HFFc6 (cell line): ENCODE data around the gene SLC48A1. TPM values are rescaled to one million over a fixed set of nuclear protein-coding genes. Genes with fewer than 3 reads are reported as not detected.
A peak's percentile ranks its signal among the peaks of the same experiment; 100 is the strongest.

Experiments used
- DNase-seq: peaks from one replicate; pipeline ENCODE4 v3.0.0-alpha.2; 2018
- H3K27ac Mint-ChIP-seq: 2 replicates; pipeline ENCODE4 v1.8.0; 2020; ENCODE audit warnings: mild to moderate bottlenecking, mixed read lengths
- H3K27me3 Mint-ChIP-seq: 2 replicates; pipeline ENCODE4 v1.8.0; 2021; ENCODE audit warnings: mild to moderate bottlenecking, moderate library complexity, mixed read lengths; ENCODE audit not compliant: insufficient read depth
- H3K36me3 Mint-ChIP-seq: 2 replicates; pipeline ENCODE4 v1.8.0; 2021; ENCODE audit warnings: low read depth, mixed read lengths
- H3K4me1 Mint-ChIP-seq: 2 replicates; pipeline ENCODE4 v1.8.0; 2020; ENCODE audit warnings: low read depth, mixed read lengths
- H3K4me3 Mint-ChIP-seq: 2 replicates; pipeline ENCODE4 v1.8.0; 2020; ENCODE audit warnings: mild to moderate bottlenecking, moderate library complexity, mixed read lengths
- H3K9me3 Mint-ChIP-seq: 2 replicates; pipeline ENCODE4 v1.8.0; 2020; ENCODE audit warnings: mild to moderate bottlenecking, mixed read lengths
- total RNA-seq, 6 experiments: library from RNA; stranded (reverse); fragmentation: NEBNext Ultra II Directional; extraction: Animal tissue kit (Norgen Biotek cat#: 25700); gene quantifications; 2 replicates in 1 of 6; 3 replicates in 5 of 6; pipeline ENCODE4 v1.2.3, GENCODE V29; 2021
- TF ChIP-seq, protein P1 (sequence below): fragments of 200-600 bp; sonication (generic); IDR thresholded peaks from 2 replicates; pipeline ENCODE4 v1.5.0; 2021; ENCODE audit warnings: antibody characterized with exemption, mild to moderate bottlenecking

Gene SLC48A1
- total RNA-seq, 6 experiments from 2014 or later = 18.8 to 24.5 (median 21.0) TPM

DNA sequence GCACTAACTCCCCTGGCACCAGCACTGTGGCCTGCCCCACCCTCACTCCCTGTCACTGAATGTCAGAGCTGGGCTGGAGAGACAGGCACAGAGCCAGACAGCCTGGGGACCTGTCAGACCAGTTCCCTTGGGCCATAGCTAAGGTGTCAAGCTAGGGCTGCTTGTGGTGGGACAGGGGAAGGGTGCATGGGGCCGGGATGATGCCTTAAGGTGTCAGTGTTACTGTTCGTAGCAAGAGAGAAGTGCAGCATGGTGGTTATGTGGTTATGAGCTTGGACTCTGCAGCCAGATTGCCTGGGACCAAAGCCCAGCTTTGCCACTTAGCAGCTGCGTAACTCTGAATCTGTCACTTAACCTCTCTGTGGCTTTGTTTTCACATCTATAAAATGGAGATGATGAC is 18.2 kb upstream of the SLC48A1 start:
- Mint-ChIP-seq H3K4me1 (peaks cover 42% of the 10 kb centered on the region), H3K36me3 (no peaks in the 10 kb centered on the region), H3K27ac (no peak overlapping the region)

GRCh38 chr12:47755655-47756562 is 17.1 kb upstream of the SLC48A1 start:
- TF ChIP-seq, protein P1, sequence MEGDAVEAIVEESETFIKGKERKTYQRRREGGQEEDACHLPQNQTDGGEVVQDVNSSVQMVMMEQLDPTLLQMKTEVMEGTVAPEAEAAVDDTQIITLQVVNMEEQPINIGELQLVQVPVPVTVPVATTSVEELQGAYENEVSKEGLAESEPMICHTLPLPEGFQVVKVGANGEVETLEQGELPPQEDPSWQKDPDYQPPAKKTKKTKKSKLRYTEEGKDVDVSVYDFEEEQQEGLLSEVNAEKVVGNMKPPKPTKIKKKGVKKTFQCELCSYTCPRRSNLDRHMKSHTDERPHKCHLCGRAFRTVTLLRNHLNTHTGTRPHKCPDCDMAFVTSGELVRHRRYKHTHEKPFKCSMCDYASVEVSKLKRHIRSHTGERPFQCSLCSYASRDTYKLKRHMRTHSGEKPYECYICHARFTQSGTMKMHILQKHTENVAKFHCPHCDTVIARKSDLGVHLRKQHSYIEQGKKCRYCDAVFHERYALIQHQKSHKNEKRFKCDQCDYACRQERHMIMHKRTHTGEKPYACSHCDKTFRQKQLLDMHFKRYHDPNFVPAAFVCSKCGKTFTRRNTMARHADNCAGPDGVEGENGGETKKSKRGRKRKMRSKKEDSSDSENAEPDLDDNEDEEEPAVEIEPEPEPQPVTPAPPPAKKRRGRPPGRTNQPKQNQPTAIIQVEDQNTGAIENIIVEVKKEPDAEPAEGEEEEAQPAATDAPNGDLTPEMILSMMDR = no peak
- no peak for DNase-seq
- Mint-ChIP-seq H3K9me3 (no peaks in the 10 kb centered on the region), H3K27ac (no peak overlapping the region), H3K27me3 (no peaks in the 10 kb centered on the region; the same call in 1 of the 2 replicates), H3K4me3 (no peak overlapping the region; the same call in 1 of the 2 replicates), H3K4me1 (peaks cover 42% of the 10 kb centered on the region), H3K36me3 (no peaks in the 10 kb centered on the region)

More for the DNA sequence above, 18.2 kb upstream of the SLC48A1 start:
- Mint-ChIP-seq H3K9me3 (no peaks in the 10 kb centered on the region), H3K27me3 (no peaks in the 10 kb centered on the region; the same call in none of the 2 replicates), H3K4me3 (no peak overlapping the region)
- TF ChIP-seq, protein P1 = no peak
- DNase-seq = no peak

GRCh38 chr12:47757364-47757839 is 15.6 kb upstream of the SLC48A1 start:
- no peak overlapping the region; the same call in 1 of the 2 replicates for H3K4me3 Mint-ChIP-seq
- H3K27me3 Mint-ChIP-seq = no peaks in the 10 kb centered on the region; the same call in 1 of the 2 replicates
- no peaks in the 10 kb centered on the region for H3K36me3 Mint-ChIP-seq
- peaks cover 35% of the 10 kb centered on the region for H3K4me1 Mint-ChIP-seq
- H3K27ac Mint-ChIP-seq = no peak overlapping the region
- no peaks in the 10 kb centered on the region for H3K9me3 Mint-ChIP-seq
- DNase-seq = no peak
- TF ChIP-seq, protein P1 = no peak

GRCh38 chr12:47757840-47758583 is 15.0 kb upstream of the SLC48A1 start:
- H3K36me3 Mint-ChIP-seq = no peaks in the 10 kb centered on the region
- peak overlapping the region; percentile 33; the same call in 1 of the 2 replicates for H3K27ac Mint-ChIP-seq
- no peaks in the 10 kb centered on the region for H3K9me3 Mint-ChIP-seq
- no peak for DNase-seq
- H3K4me3 Mint-ChIP-seq = peak overlapping the region; percentile 80
- H3K27me3 Mint-ChIP-seq = no peaks in the 10 kb centered on the region; the same call in 1 of the 2 replicates
- H3K4me1 Mint-ChIP-seq = peaks cover 29% of the 10 kb centered on the region
- TF ChIP-seq, protein P1 = no peak

DNA sequence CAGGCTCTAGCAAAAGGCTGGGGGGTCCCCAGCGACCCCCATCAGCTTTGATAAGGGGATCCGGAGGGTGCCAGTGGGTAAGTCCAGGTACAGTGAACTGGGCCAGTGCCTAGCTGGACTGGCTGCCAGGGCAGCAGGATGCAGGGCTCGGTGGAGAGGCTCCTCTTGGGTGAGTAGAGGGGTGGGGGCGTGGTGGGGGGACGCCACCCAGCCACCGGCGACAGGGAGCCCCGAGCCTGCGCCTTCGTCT is 14.5 kb upstream of the SLC48A1 start:
- TF ChIP-seq, protein P1 = no peak
- H3K9me3 Mint-ChIP-seq = no peaks in the 10 kb centered on the region
- DNase-seq = no peak
- H3K27me3 Mint-ChIP-seq = peaks cover 2% of the 10 kb centered on the region
- peak overlapping the region; percentile 33; the same call in 1 of the 2 replicates for H3K27ac Mint-ChIP-seq
- H3K36me3 Mint-ChIP-seq = no peaks in the 10 kb centered on the region
- peaks cover 26% of the 10 kb centered on the region for H3K4me1 Mint-ChIP-seq
- H3K4me3 Mint-ChIP-seq = peak overlapping the region; percentile 80
